Suprapubic skin (tissue), 4 donors: Measurements from ENCODE around the gene COL7A1. TPM values are rescaled to one million over a fixed set of nuclear protein-coding genes. Genes with fewer than 3 reads are reported as not detected.

Experiments
- DNase-seq, 2 donors: peaks; one replicate each; pipeline ENCODE4 v3.0.0-alpha.2; 2019; ENCODE audit warnings: low spot score in 2 of 2
- H3K27ac ChIP-seq: fragments of 200-600 bp; sonication (generic); one replicate; pipeline ENCODE4 v1.5.1; 2019
- H3K27me3 ChIP-seq: fragments of 200-600 bp; sonication (generic); one replicate; pipeline ENCODE4 v1.5.1; 2019
- H3K36me3 ChIP-seq: fragments of 200-600 bp; sonication (generic); one replicate; pipeline ENCODE4 v1.5.1; 2019
- H3K4me1 ChIP-seq: fragments of 200-600 bp; sonication (generic); one replicate; pipeline ENCODE4 v1.5.1; 2019
- H3K4me3 ChIP-seq: fragments of 200-600 bp; sonication (generic); one replicate; pipeline ENCODE4 v1.5.1; 2019; ENCODE audit warnings: mild to moderate bottlenecking
- H3K9me3 ChIP-seq: fragments of 200-600 bp; sonication (generic); one replicate; pipeline ENCODE4 v1.5.1; 2019
- EP300 ChIP-seq: sonication (generic); formaldehyde crosslinking; IDR thresholded peaks from one replicate; pipeline ENCODE4 v1.6.1; 2017; ENCODE audit warnings: antibody characterized with exemption
- POLR2A ChIP-seq, 2 donors: fragments of 450-650 bp; IDR thresholded peaks; one replicate each; pipeline ENCODE4 v1.6.1; 2017; ENCODE audit warnings: antibody characterized with exemption in 2 of 2, mild to moderate bottlenecking in 2 of 2, moderate library complexity in 2 of 2
- POLR2AphosphoS5 ChIP-seq, 3 donors: sonication (generic); formaldehyde crosslinking; IDR thresholded peaks; one replicate each; pipeline ENCODE4 v1.6.1; 2017; ENCODE audit warnings: antibody characterized with exemption in 3 of 3
- WGBS: methylation state at CpG from one replicate; pipeline ENCODE4 v1.1.5; 2018; 5-methylcytosine and 5-hydroxymethylcytosine counted together
- total RNA-seq, 4 donors: library from RNA; depleted of rRNA; stranded (reverse); fragments of >200 nt; gene quantifications; one replicate each; pipeline ENCODE4 v1.1.0, GENCODE V29; 2016
- TF ChIP-seq, protein P1 (sequence below), 2 donors: fragments of 200-600 bp in 1 of 2; fragments of 450-650 bp in 1 of 2; sonication (generic) in 1 of 2; IDR thresholded peaks; one replicate each; pipeline ENCODE4 v1.5.1; 2016 to 2019; ENCODE audit warnings: antibody characterized with exemption in 2 of 2, mild to moderate bottlenecking in 1 of 2, moderate library complexity in 1 of 2

Gene COL7A1
- total RNA-seq, 4 donors from 2014 or later = 287 to 596 (median 348) TPM

DNA sequence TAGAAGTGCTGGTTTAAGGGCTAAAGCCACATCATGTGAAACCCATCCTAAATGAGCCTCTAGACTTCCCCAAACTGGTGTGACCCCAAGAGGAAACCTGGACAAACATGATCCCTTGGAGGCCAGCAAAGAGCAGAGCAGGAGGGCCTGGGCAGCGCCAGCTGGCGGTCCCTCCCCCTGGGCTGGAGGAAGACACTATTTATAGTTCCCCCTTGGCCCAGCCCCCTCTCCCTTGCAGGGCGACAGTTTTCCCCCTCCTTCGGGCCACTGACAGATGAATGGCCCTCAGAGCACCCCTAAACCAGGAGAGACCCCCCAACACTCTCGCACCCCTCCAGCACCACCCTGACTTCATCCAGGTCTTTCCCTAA is 34.5 kb downstream of the COL7A1 start:
- Histone ChIP-seq H3K4me1 (peaks cover 59% of the 10 kb centered on the region), H3K36me3 (peaks cover 3% of the 10 kb centered on the region), H3K27me3 (no peaks in the 10 kb centered on the region), H3K27ac (no peak overlapping the region), H3K9me3 (no peaks in the 10 kb centered on the region), H3K4me3 (no peak overlapping the region)
- no peak for DNase-seq
- 38% methylated on average over 5 of the region's 5 CpGs for WGBS
- TF ChIP-seq POLR2AphosphoS5 (IDR thresholded peaks at IDR 0.05) (no peak), EP300 (no peak), POLR2A (IDR thresholded peaks at IDR 0.05) (no peak)
- TF ChIP-seq, protein P1, sequence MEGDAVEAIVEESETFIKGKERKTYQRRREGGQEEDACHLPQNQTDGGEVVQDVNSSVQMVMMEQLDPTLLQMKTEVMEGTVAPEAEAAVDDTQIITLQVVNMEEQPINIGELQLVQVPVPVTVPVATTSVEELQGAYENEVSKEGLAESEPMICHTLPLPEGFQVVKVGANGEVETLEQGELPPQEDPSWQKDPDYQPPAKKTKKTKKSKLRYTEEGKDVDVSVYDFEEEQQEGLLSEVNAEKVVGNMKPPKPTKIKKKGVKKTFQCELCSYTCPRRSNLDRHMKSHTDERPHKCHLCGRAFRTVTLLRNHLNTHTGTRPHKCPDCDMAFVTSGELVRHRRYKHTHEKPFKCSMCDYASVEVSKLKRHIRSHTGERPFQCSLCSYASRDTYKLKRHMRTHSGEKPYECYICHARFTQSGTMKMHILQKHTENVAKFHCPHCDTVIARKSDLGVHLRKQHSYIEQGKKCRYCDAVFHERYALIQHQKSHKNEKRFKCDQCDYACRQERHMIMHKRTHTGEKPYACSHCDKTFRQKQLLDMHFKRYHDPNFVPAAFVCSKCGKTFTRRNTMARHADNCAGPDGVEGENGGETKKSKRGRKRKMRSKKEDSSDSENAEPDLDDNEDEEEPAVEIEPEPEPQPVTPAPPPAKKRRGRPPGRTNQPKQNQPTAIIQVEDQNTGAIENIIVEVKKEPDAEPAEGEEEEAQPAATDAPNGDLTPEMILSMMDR (IDR thresholded peaks at IDR 0.05) = no peak

DNA sequence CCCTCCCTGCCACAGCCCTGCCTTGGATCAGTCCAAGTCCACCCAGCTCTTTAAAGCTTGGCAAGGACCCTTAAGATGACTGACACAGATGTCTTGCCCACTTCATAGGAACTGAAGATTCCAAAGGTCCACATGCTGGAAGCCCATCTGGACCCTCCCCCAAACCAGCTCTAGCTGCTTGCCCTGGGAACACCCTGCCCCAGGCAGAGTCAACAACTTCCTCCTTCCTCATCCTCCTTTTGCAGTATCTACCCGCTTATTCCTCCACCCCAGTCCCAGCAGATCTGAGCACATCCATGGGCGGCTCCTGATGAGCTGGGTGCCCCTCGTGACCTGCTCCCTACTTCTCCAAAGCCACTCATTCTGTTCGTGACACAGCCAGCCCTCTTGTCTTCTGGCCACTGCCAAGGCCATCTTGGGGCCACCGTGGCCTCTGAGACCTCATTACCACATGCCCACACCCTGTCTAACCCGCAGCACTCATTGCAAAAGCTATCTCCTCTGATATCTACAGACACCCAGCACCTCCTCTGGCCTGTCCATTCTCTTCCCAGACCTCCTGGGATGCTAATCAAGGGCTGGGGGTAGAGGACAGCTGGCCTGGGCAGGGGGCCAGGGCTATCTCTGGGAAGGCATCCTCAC is 36.5 kb downstream of the COL7A1 start:
- Histone ChIP-seq H3K27ac (peak overlapping the region; percentile 1), H3K36me3 (peaks cover 3% of the 10 kb centered on the region), H3K4me3 (no peak overlapping the region), H3K27me3 (no peaks in the 10 kb centered on the region), H3K9me3 (no peaks in the 10 kb centered on the region), H3K4me1 (peaks cover 53% of the 10 kb centered on the region)
- DNase-seq = no peak
- WGBS = 47% methylated on average over 6 of the region's 6 CpGs
- no peak for TF ChIP-seq POLR2A (IDR thresholded peaks at IDR 0.05)
- TF ChIP-seq, protein P1 (IDR thresholded peaks at IDR 0.05) = no peak
- TF ChIP-seq POLR2AphosphoS5 (IDR thresholded peaks at IDR 0.05) = no peak
- TF ChIP-seq EP300 = no peak

DNA sequence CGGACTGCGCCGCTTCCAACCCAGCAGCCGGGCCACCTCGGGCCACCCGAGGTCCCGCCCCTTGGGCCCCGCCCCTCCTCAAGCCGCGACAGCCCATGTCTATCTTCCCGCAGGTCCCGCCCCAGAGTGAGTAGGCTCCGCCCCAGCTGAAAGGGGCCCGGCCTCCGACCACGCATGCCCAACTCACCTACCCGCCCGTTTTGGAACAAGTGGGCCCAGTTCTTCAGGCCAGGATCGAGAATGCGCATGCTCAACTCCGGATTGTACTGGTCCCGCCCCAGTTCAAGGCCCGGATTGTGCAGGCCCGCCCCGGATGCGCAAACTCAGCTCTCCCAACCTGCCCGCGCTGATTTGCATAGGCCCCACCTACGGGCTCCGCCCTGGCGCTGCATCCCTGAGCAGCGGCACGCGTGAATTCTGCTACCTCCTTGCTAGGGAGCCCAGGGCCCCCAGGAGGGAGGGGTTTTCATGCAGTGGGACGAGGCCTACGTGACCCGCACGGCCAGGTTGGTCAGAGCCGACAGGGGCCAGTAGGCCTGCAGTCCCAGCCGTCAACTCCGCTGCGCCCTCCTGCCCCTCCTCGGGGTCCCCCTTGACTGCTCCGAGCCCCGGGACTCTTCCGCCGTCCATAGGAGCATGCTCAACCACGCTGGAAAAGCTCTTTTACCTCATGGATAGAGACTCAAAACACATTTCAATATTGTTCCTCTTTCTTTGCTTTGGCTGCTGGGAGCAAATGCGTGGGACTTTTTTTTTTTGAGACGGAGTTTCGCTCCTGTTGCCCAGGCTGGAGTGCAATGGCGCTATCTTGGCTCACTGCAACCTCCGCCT is 38.1 kb downstream of the COL7A1 start, which contains the start of gene PFKFB4:
Gene PFKFB4 (minus strand): TSS at position 8 of the 831 bp plus-strand sequence. CDS start 26 bp downstream, outside the sequence.
- peak; percentile 99 for DNase-seq
- WGBS = under 1% methylated on average over 29 of the region's 53 CpGs
- Histone ChIP-seq H3K9me3 (no peaks in the 10 kb centered on the region), H3K36me3 (no peaks in the 10 kb centered on the region), H3K27ac (peak within 1 kb of the TSS; percentile 48), H3K27me3 (no peaks in the 10 kb centered on the region), H3K4me1 (peaks cover 51% of the 10 kb centered on the region), H3K4me3 (peak within 1 kb of the TSS; percentile 52)
- no peak for TF ChIP-seq POLR2A (IDR thresholded peaks at IDR 0.05)
- peak in 1 of 3 donors; percentile 29 for TF ChIP-seq POLR2AphosphoS5 (IDR thresholded peaks at IDR 0.05)

DNA sequence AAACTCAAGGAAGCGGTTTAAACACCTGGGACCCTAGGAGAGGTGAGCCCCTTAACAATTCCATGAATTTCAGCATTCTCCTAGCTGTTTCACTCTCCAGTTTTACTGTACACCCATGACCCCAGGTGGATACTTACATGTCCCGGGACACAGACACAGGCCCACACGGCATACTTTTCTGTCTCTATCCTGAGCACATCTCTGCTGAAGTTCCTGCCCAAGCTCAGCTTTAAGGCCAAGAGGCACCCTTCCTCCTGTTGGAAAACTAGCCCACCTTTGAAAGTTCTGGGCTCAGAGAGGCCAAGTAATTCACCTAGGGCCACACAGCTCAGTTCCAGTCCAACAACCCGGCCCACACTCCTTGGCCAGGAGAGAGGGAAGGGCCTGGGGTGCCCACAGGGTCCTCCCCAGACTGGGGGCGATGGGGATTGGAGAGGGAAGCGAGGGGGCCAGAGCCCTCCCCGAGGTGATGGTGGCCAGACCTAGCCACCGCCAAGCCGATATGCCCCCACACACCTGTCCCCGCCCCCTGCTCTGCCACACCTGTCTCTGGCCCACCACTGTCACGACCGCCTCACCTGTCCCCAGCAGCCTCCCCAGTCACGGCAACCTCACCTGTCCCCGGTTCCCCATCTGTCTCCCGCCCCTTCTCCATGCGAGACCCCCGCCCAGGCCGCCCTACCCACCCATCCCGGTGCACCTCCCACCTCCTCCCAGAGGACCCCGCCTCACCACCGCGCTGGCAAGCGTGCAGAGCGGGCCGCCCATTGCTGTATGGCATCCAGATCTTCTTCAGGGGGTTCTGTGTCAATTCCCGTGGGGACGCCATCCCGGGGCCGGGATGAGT is 39.0 kb downstream of the COL7A1 start:
- DNase-seq = no peak
- H3K27ac ChIP-seq = no peak overlapping the region
- no peaks in the 10 kb centered on the region for H3K27me3 ChIP-seq
- H3K4me3 ChIP-seq = peak overlapping the region; percentile 52
- H3K9me3 ChIP-seq = no peaks in the 10 kb centered on the region
- H3K36me3 ChIP-seq = no peaks in the 10 kb centered on the region
- no peak for TF ChIP-seq POLR2AphosphoS5 (IDR thresholded peaks at IDR 0.05)
- no peak for TF ChIP-seq POLR2A (IDR thresholded peaks at IDR 0.05)
- TF ChIP-seq EP300 = no peak
- TF ChIP-seq, protein P1 (IDR thresholded peaks at IDR 0.05) = no peak
- peaks cover 49% of the 10 kb centered on the region for H3K4me1 ChIP-seq
- WGBS = 16% methylated on average over 25 of the region's 29 CpGs

DNA sequence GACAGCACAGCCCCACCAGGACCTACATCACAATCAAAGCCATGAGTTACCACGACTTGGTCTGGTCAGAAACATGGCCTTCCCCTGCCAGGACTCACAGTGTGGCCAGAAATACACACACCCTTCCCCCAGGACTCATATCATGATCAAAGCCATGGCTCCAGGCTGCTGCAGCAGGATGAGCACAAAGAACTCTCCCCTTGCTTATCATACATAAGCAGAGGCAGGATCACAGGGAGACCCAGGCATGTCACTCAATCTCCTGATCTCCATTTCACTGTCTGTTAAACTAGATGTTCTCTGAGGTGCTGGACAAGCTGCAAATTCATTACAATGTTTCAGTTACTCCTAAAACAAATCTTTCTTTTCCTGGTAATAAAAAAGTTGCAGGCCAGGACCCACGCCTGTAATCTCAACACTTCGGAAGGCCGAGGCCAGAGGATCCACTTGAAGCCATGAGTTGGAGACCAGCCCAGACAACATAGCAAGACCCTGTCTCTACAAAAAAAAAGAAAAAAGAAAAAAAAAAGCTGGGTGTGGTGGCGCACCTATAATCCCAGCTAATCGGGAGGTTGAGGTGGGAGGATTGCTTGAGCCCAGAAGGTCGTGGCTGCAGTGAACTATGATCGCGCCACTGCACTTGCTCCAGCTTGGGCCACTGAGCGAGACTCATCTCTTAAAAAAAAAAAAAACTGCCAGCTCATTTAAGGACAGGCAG is 39.7 kb downstream of the COL7A1 start:
- Histone ChIP-seq H3K9me3 (no peaks in the 10 kb centered on the region), H3K36me3 (no peaks in the 10 kb centered on the region), H3K27ac (no peak overlapping the region), H3K27me3 (no peaks in the 10 kb centered on the region), H3K4me3 (no peak overlapping the region), H3K4me1 (peaks cover 41% of the 10 kb centered on the region)
- 93% methylated on average over 10 of the region's 10 CpGs for WGBS
- DNase-seq = no peak
- TF ChIP-seq POLR2AphosphoS5 (IDR thresholded peaks at IDR 0.05) (no peak), EP300 (no peak), POLR2A (IDR thresholded peaks at IDR 0.05) (no peak)
- TF ChIP-seq, protein P1 (IDR thresholded peaks at IDR 0.05) = no peak
